Erythroblast (primary cell): ENCODE measurements around the gene ADAM15.

Experiments used
- GATA1 ChIP-seq: IDR thresholded peaks from 2 replicates; pipeline ENCODE4 v1.6.1; 2011; ENCODE audit warnings: low read depth, mild to moderate bottlenecking, control low read depth, low read length, moderate library complexity
- POLR2A ChIP-seq: IDR thresholded peaks from 2 replicates; pipeline ENCODE4 v1.6.1; 2011; ENCODE audit warnings: mild to moderate bottlenecking, low read length

DNA sequence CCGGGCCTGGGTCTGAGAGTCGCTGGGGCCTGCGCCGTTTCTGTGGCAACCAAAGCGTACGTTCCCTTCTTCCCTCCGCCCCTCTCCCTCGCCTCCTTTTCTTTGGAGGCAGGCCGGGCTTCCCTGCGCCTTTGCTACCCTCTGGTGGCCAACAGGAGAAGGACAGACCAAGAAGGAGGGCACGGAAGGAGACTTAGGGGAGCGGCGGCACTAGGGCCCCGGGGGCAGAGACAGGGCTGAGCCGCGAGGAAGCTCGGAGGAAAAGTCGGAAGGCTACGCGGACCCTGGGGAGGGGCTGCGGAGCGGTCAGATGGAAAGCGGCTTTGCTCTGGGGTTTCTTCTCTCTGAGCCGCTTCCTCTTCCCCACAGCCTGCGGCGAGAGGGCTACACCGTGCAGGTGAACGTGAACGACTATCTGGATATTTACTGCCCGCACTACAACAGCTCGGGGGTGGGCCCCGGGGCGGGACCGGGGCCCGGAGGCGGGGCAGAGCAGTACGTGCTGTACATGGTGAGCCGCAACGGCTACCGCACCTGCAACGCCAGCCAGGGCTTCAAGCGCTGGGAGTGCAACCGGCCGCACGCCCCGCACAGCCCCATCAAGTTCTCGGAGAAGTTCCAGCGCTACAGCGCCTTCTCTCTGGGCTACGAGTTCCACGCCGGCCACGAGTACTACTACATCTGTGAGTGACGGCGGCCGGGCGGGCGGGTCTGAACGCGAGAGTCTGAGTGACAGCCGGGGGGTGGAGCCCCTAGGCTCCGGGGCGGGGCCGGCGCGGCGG, 33.8 kb downstream of the ADAM15 start:
- TF ChIP-seq POLR2A (peak; percentile 29), GATA1 (no peak)
